NK-92 (cell line): ENCODE data around the gene ATP6V0C.

Source experiments
- DNase-seq: peaks from one replicate; lab custom pipeline; 2025; ENCODE audit not compliant: unreplicated experiment; lab: John Stamatoyannopoulos, UW

The ATP6V0C gene

GRCh38 chr16:2490190-2491105, 23.3 kb upstream of the ATP6V0C start:
- no peak for DNase-seq

- no peak for DNase-seq
These were observed 21.5 kb upstream of the ATP6V0C start for GRCh38 chr16:2492292-2492691.

GRCh38 chr16:2493605-2494004, 20.1 kb upstream of the ATP6V0C start:
- DNase-seq = no peak

GRCh38 chr16:2494616-2495015, 19.1 kb upstream of the ATP6V0C start:
- DNase-seq = no peak

GRCh38 chr16:2495041-2495440, 18.7 kb upstream of the ATP6V0C start:
- DNase-seq = no peak

GRCh38 chr16:2496223-2497115, 17.3 kb upstream of the ATP6V0C start:
- DNase-seq = no peak

GRCh38 chr16:2497116-2497630, 16.6 kb upstream of the ATP6V0C start:
- DNase-seq = no peak

GRCh38 chr16:2497695-2498484, 15.9 kb upstream of the ATP6V0C start:
- DNase-seq = no peak

- DNase-seq = no peak
These were observed 15.1 kb upstream of the ATP6V0C start for GRCh38 chr16:2498531-2499253.

- no peak for DNase-seq
These were observed 14.3 kb upstream of the ATP6V0C start for GRCh38 chr16:2499454-2499853.

GRCh38 chr16:2499890-2500429, 13.8 kb upstream of the ATP6V0C start:
- DNase-seq = no peak

GRCh38 chr16:2500430-2500917, 13.3 kb upstream of the ATP6V0C start:
- no peak for DNase-seq

GRCh38 chr16:2500918-2501750, 12.6 kb upstream of the ATP6V0C start:
- no peak for DNase-seq

GRCh38 chr16:2501946-2502895, 11.5 kb upstream of the ATP6V0C start:
- no peak for DNase-seq

GRCh38 chr16:2505695-2506094, 8.1 kb upstream of the ATP6V0C start:
- no peak for DNase-seq

- no peak for DNase-seq
These were observed 6.6 kb upstream of the ATP6V0C start for GRCh38 chr16:2507052-2507659.

- DNase-seq = no peak
These were observed 6.1 kb upstream of the ATP6V0C start for GRCh38 chr16:2507665-2508064.
